C4-2B (cell line): Measurements from ENCODE around the gene HIPK1.

Experiments used
- CTCF ChIP-seq: fragments of 450-650 bp; conservative IDR thresholded peaks from 2 replicates; pipeline ENCODE4 v1.5.1; 2017; ENCODE audit warnings: mild to moderate bottlenecking
- ZFX ChIP-seq: fragments of 450-650 bp; IDR thresholded peaks from 2 replicates; pipeline ENCODE4 v1.6.1; 2017

GRCh38 chr1:113983826-113984225 is 54.7 kb downstream of the HIPK1 start:
- no peak for TF ChIP-seq CTCF
- TF ChIP-seq ZFX: no peak
